HEK293 (cell line): ENCODE measurements around the gene INTS1.
A peak's percentile ranks its signal among the peaks of the same experiment; 100 is the strongest.

Experiments
- CTCF ChIP-seq: fragments of 450-650 bp; formaldehyde crosslinking; IDR thresholded peaks from 2 replicates; pipeline ENCODE4 v1.5.1; 2016; ENCODE audit warnings: missing biosample characterization, missing genetic modification characterization
- ELK4 ChIP-seq: IDR thresholded peaks from 2 replicates; pipeline ENCODE4 v1.6.1; 2011; ENCODE audit warnings: mild to moderate bottlenecking, low read depth, low read length, borderline replicate concordance
- KLF8 ChIP-seq: fragments of 450-650 bp; formaldehyde crosslinking; IDR thresholded peaks from 2 replicates; pipeline ENCODE4 v1.5.1; 2016; ENCODE audit warnings: missing biosample characterization, missing genetic modification characterization
- PATZ1 ChIP-seq: fragments of 450-650 bp; formaldehyde crosslinking; IDR thresholded peaks from 2 replicates; pipeline ENCODE4 v1.5.1; 2016; ENCODE audit warnings: missing biosample characterization, missing genetic modification characterization
- PBX3 ChIP-seq: sonication (generic); formaldehyde crosslinking; IDR thresholded peaks from 2 replicates; pipeline ENCODE4 v1.8.1; 2022; ENCODE audit warnings: mild to moderate bottlenecking, moderate library complexity, missing genetic modification reagents
- SCRT2 ChIP-seq: fragments of 450-650 bp; formaldehyde crosslinking; IDR thresholded peaks from 2 replicates; pipeline ENCODE4 v1.5.1; 2016; ENCODE audit warnings: missing biosample characterization, missing genetic modification characterization
- SP7 ChIP-seq: fragments of 450-650 bp; formaldehyde crosslinking; IDR thresholded peaks from 2 replicates; pipeline ENCODE4 v1.5.1; 2016; ENCODE audit warnings: missing biosample characterization, missing genetic modification characterization
- YY2 ChIP-seq: fragments of 450-650 bp; formaldehyde crosslinking; IDR thresholded peaks from 2 replicates; pipeline ENCODE4 v1.5.1; 2016; ENCODE audit warnings: missing biosample characterization, missing genetic modification characterization
- ZBTB48 ChIP-seq: fragments of 450-650 bp; formaldehyde crosslinking; IDR thresholded peaks from 2 replicates; pipeline ENCODE4 v1.5.1; 2016; ENCODE audit warnings: missing biosample characterization, missing genetic modification characterization
- ZEB2 ChIP-seq: fragments of 450-650 bp; formaldehyde crosslinking; IDR thresholded peaks from 2 replicates; pipeline ENCODE4 v1.5.1; 2016; ENCODE audit warnings: missing biosample characterization, missing genetic modification characterization
- ZFP3 ChIP-seq: fragments of 450-650 bp; formaldehyde crosslinking; IDR thresholded peaks from 2 replicates; pipeline ENCODE4 v1.5.1; 2016; ENCODE audit warnings: low read depth, missing biosample characterization, missing genetic modification characterization
- ZFP69B ChIP-seq: fragments of 450-650 bp; formaldehyde crosslinking; IDR thresholded peaks from 2 replicates; pipeline ENCODE4 v1.5.1; 2016; ENCODE audit warnings: missing biosample characterization, missing genetic modification characterization
- ZNF133 ChIP-seq: fragments of 450-650 bp; formaldehyde crosslinking; IDR thresholded peaks from 2 replicates; pipeline ENCODE4 v1.5.1; 2016; ENCODE audit warnings: missing biosample characterization, missing genetic modification characterization
- ZNF335 ChIP-seq: fragments of 450-650 bp; formaldehyde crosslinking; conservative IDR thresholded peaks from 2 replicates; pipeline ENCODE4 v1.5.1; 2016; ENCODE audit warnings: missing biosample characterization, missing genetic modification characterization
- ZNF341 ChIP-seq: fragments of 450-650 bp; formaldehyde crosslinking; IDR thresholded peaks from 2 replicates; pipeline ENCODE4; 2016; ENCODE audit warnings: low read depth, missing biosample characterization, missing genetic modification characterization
- ZNF518A ChIP-seq: fragments of 450-650 bp; formaldehyde crosslinking; conservative IDR thresholded peaks from 2 replicates; pipeline ENCODE4 v1.5.1; 2016; ENCODE audit warnings: low read depth, missing biosample characterization, missing genetic modification characterization
- ZNF555 ChIP-seq: fragments of 450-650 bp; formaldehyde crosslinking; conservative IDR thresholded peaks from 2 replicates; pipeline ENCODE4 v1.5.1; 2017; ENCODE audit warnings: missing biosample characterization, mild to moderate bottlenecking, missing genetic modification characterization, inconsistent platforms
- ZNF561 ChIP-seq: fragments of 450-650 bp; IDR thresholded peaks from 2 replicates; pipeline ENCODE4 v1.5.1; 2018; ENCODE audit warnings: missing biosample characterization, missing genetic modification characterization, borderline replicate concordance
- ZNF571 ChIP-seq: fragments of 450-650 bp; formaldehyde crosslinking; IDR thresholded peaks from 2 replicates; pipeline ENCODE4 v1.5.0; 2017; ENCODE audit warnings: missing biosample characterization, missing genetic modification characterization
- ZNF580 ChIP-seq: fragments of 450-650 bp; formaldehyde crosslinking; IDR thresholded peaks from 2 replicates; pipeline ENCODE4 v1.5.1; 2016; ENCODE audit warnings: missing biosample characterization, missing genetic modification characterization
- ZNF585B ChIP-seq: fragments of 450-650 bp; formaldehyde crosslinking; IDR thresholded peaks from 2 replicates; pipeline ENCODE4 v1.5.1; 2016; ENCODE audit warnings: missing biosample characterization, missing genetic modification characterization
- ZNF610 ChIP-seq: fragments of 450-650 bp; formaldehyde crosslinking; IDR thresholded peaks from 2 replicates; pipeline ENCODE4 v1.5.1; 2016; ENCODE audit warnings: missing biosample characterization, missing genetic modification characterization, borderline replicate concordance
- ZNF660 ChIP-seq: fragments of 450-650 bp; IDR thresholded peaks from 2 replicates; pipeline ENCODE4 v1.5.1; 2018; ENCODE audit warnings: missing biosample characterization, mild to moderate bottlenecking, missing genetic modification characterization
- ZNF76 ChIP-seq: fragments of 450-650 bp; formaldehyde crosslinking; IDR thresholded peaks from 2 replicates; pipeline ENCODE4; 2016; ENCODE audit warnings: low read depth, missing biosample characterization, missing genetic modification characterization, borderline replicate concordance
- ZNF785 ChIP-seq: fragments of 450-650 bp; formaldehyde crosslinking; IDR thresholded peaks from 2 replicates; pipeline ENCODE4 v1.5.1; 2016; ENCODE audit warnings: missing biosample characterization, missing genetic modification characterization
- ZNF792 ChIP-seq: fragments of 450-650 bp; formaldehyde crosslinking; IDR thresholded peaks from 2 replicates; pipeline ENCODE4 v1.5.1; 2016; ENCODE audit warnings: missing biosample characterization, missing genetic modification characterization
- ZXDB ChIP-seq: fragments of 450-650 bp; formaldehyde crosslinking; IDR thresholded peaks from 2 replicates; pipeline ENCODE4 v1.5.1; 2016; ENCODE audit warnings: missing biosample characterization, missing genetic modification characterization

The INTS1 gene

GRCh38 chr7:1503816-1504775 is at the start of gene INTS1 (continued):
- TF ChIP-seq ZNF660 (tag by site-specific recombination) (peak; percentile 93), SCRT2 (0 out of 2 replicates have a peak, but pooled peaks have one; percentile 36), PBX3 (CRISPR knock-in tag) (peak; percentile 12; the same call in 1 of the 2 replicates), ZNF76 (0 out of 2 replicates have a peak, but pooled peaks have one; percentile 19), ZNF561 (tag by site-specific recombination) (peak; percentile 68), KLF8 (tag by site-specific recombination) (0 out of 2 replicates have a peak, but pooled peaks have one; percentile 35), ELK4 (peak; percentile 69; the same call in 1 of the 2 replicates), ZXDB (tag by site-specific recombination) (0 out of 2 replicates have a peak, but pooled peaks have one; percentile 40), ZNF785 (no peak), ZNF580 (peak; percentile 97), ZNF585B (tag by site-specific recombination) (no peak), ZFP3 (no peak), ZNF792 (tag by site-specific recombination) (no peak), ZNF335 (peak; percentile 81), ZNF518A (peak; percentile 99), ZBTB48 (tag by site-specific recombination) (no peak), ZFP69B (tag by site-specific recombination) (peak; percentile 44; the same call in 1 of the 2 replicates), SP7 (tag by site-specific recombination) (0 out of 2 replicates have a peak, but pooled peaks have one; percentile 19), ZNF341 (tag by site-specific recombination) (peak; percentile 36; the same call in 1 of the 2 replicates), ZEB2 (peak; percentile 63; the same call in 1 of the 2 replicates), PATZ1 (peak; percentile 70), ZNF610 (no peak), YY2 (tag by site-specific recombination) (peak; percentile 42; the same call in 1 of the 2 replicates), ZNF133 (no peak), CTCF (tag by site-specific recombination) (peak; percentile 50), ZNF555 (tag by site-specific recombination) (no peak), ZNF571 (tag by site-specific recombination) (no peak)
